Neural cell (in vitro differentiated cells): ENCODE measurements around the gene CLOCK.

Experiments used
- EZH2 ChIP-seq: fragments of 200-600, 300-800 bp; shearing (Covaris generic), sonication (generic); IDR thresholded peaks from 2 replicates; pipeline ENCODE4 v1.6.1; 2014; ENCODE audit warnings: antibody characterized with exemption, low read length, borderline replicate concordance, mild to moderate bottlenecking; ENCODE audit not compliant: insufficient read depth, poor library complexity, severe bottlenecking
- POLR2AphosphoS5 ChIP-seq: IDR thresholded peaks from 2 replicates; pipeline ENCODE4 v1.6.1; 2012
- TF ChIP-seq, protein P1 (sequence below): fragments of 450-650 bp; IDR thresholded peaks from 2 replicates; pipeline ENCODE4 v1.5.1; 2014; ENCODE audit warnings: antibody characterized with exemption, mild to moderate bottlenecking, moderate library complexity; ENCODE audit not compliant: poor library complexity, severe bottlenecking

DNA sequence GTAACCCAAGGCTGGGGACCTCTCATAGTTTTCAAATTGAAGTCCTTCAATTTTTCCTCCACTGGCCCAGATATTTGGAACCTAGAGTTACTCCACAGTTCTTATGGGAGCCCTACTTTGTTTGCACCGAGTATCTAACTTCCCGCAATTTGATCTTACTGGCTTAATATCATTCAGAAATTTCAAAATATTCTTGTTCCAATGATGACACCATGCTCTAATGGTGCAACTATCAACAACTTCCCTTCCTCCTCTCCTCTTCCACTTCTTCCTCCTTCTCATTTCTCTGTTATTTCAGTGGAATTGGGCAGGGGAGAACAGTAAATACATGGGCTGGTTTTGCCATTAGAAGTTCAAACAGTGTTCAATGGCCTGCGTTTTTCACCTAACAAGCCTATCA lies 25.1 kb upstream of the CLOCK start:
- TF ChIP-seq POLR2AphosphoS5, result no peak
- TF ChIP-seq EZH2, result no peak
- TF ChIP-seq, protein P1, sequence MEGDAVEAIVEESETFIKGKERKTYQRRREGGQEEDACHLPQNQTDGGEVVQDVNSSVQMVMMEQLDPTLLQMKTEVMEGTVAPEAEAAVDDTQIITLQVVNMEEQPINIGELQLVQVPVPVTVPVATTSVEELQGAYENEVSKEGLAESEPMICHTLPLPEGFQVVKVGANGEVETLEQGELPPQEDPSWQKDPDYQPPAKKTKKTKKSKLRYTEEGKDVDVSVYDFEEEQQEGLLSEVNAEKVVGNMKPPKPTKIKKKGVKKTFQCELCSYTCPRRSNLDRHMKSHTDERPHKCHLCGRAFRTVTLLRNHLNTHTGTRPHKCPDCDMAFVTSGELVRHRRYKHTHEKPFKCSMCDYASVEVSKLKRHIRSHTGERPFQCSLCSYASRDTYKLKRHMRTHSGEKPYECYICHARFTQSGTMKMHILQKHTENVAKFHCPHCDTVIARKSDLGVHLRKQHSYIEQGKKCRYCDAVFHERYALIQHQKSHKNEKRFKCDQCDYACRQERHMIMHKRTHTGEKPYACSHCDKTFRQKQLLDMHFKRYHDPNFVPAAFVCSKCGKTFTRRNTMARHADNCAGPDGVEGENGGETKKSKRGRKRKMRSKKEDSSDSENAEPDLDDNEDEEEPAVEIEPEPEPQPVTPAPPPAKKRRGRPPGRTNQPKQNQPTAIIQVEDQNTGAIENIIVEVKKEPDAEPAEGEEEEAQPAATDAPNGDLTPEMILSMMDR, result no peak
